SK-N-SH (cell line): ENCODE measurements around the gene COX4I1. TPM values are rescaled to one million over a fixed set of nuclear protein-coding genes. Genes with fewer than 3 reads are reported as not detected.

Experiments
- CTCF ChIA-PET: fragments of 300-600, 350-600 bp; formaldehyde crosslinking; extraction: SDS; loops from one replicate; lab custom pipeline; 2021; lab: Yijun Ruan, JAX
- POLR2A ChIA-PET: fragments of 350-600 bp; sonication (Branson Sonifier 250); formaldehyde crosslinking; extraction: SDS; loops from one replicate; lab custom pipeline; 2020; ENCODE audit warnings: antibody characterized with exemption, inconsistent platforms; lab: Yijun Ruan, JAX
- DNase-seq: peaks from one replicate; pipeline ENCODE4 v3.0.0; 2012
- H2AFZ ChIP-seq: fragments of 200-600 bp; sonication (generic); 2 replicates; pipeline ENCODE4 v1.8.1; 2016; ENCODE audit warnings: antibody characterized with exemption, mild to moderate bottlenecking, low read depth
- H3F3A ChIP-seq: fragments of 200-600 bp; sonication (generic); replicated peaks from 2 replicates; pipeline ENCODE3; 2016; ENCODE audit warnings: antibody characterized with exemption, mild to moderate bottlenecking; ENCODE audit not compliant: insufficient read depth
- H3K27ac ChIP-seq, 2 experiments: fragments of 200-500 bp in 1 of 2; fragments of 200-600 bp in 1 of 2; sonication (Bioruptor generic) in 1 of 2; sonication (generic), shearing (Covaris generic) in 1 of 2; 2 replicates each; pipeline versions ENCODE4 v1.5.1 to v1.6.1; 2014 to 2016; ENCODE audit warnings: low read depth in 2 of 2, inconsistent platforms in 1 of 2, low read length in 1 of 2, mild to moderate bottlenecking in 1 of 2, mixed read lengths in 1 of 2
- H3K27me3 ChIP-seq: fragments of 200-600 bp; sonication (generic), shearing (Covaris generic); 2 replicates; pipeline ENCODE4 v1.6.1; 2016; ENCODE audit warnings: mixed run types; ENCODE audit not compliant: insufficient read depth
- H3K36me3 ChIP-seq, 2 experiments: fragments of 200-500 bp in 1 of 2; fragments of 200-600 bp in 1 of 2; sonication (Bioruptor generic) in 1 of 2; sonication (generic) in 1 of 2; replicated peaks in 1 of 2; 2 replicates each; pipeline versions ENCODE3 to v1.5.1; 2014 to 2016; ENCODE audit warnings: low read length in 1 of 2, mild to moderate bottlenecking in 1 of 2; ENCODE audit not compliant: insufficient read depth in 2 of 2, control insufficient read depth in 1 of 2
- H3K4me1 ChIP-seq, 2 experiments: fragments of 200-500 bp in 1 of 2; fragments of 200-600 bp in 1 of 2; sonication (Bioruptor generic) in 1 of 2; sonication (generic), shearing (Covaris generic) in 1 of 2; 2 replicates each; pipeline versions ENCODE4 v1.5.1 to v1.6.1; 2014 to 2016; ENCODE audit warnings: low read depth in 1 of 2, low read length in 1 of 2, mixed run types in 1 of 2; ENCODE audit not compliant: insufficient read depth in 2 of 2, control insufficient read depth in 1 of 2
- H3K4me2 ChIP-seq: fragments of 200-600 bp; sonication (generic), shearing (Covaris generic); 2 replicates; pipeline ENCODE4 v1.6.1; 2017; ENCODE audit warnings: mixed run types
- H3K4me3 ChIP-seq, 2 experiments: fragments of 200-500 bp in 1 of 2; fragments of 200-600 bp in 1 of 2; sonication (Bioruptor generic) in 1 of 2; sonication (generic), shearing (Covaris generic) in 1 of 2; 2 replicates each; pipeline versions ENCODE4 v1.5.1 to v1.8.1; 2014 to 2016; ENCODE audit warnings: low read depth in 2 of 2, inconsistent platforms in 1 of 2, low read length in 1 of 2, mild to moderate bottlenecking in 1 of 2, mixed read lengths in 1 of 2, moderate library complexity in 1 of 2
- H3K79me2 ChIP-seq: fragments of 200-600 bp; sonication (generic); 2 replicates; pipeline ENCODE4 v1.8.1; 2017; ENCODE audit warnings: mild to moderate bottlenecking; ENCODE audit not compliant: insufficient read depth
- H3K9ac ChIP-seq: fragments of 200-600 bp; sonication (generic); 2 replicates; pipeline ENCODE4 v1.6.1; 2017; ENCODE audit warnings: mixed run types
- H3K9me2 ChIP-seq: fragments of 200-600 bp; sonication (generic); 2 replicates; pipeline ENCODE4 v1.6.1; 2017; ENCODE audit warnings: mixed run types
- H3K9me3 ChIP-seq: fragments of 200-600 bp; sonication (generic); 2 replicates; pipeline ENCODE4 v1.6.1; 2017; ENCODE audit warnings: mixed run types, mild to moderate bottlenecking, moderate library complexity
- H4K20me1 ChIP-seq: fragments of 200-600 bp; sonication (generic); 2 replicates; pipeline ENCODE4 v1.6.1; 2017; ENCODE audit warnings: mild to moderate bottlenecking, mixed run types; ENCODE audit not compliant: insufficient read depth
- CHD2 ChIP-seq: fragments of 150-350 bp; IDR thresholded peaks from 2 replicates; pipeline ENCODE4 v1.6.1; 2018; ENCODE audit warnings: low read length; ENCODE audit not compliant: partially characterized antibody
- FOSL2 ChIP-seq: IDR thresholded peaks from 2 replicates; pipeline ENCODE4 v1.4.0; 2012; ENCODE audit warnings: low read depth, mild to moderate bottlenecking, moderate library complexity, borderline replicate concordance
- FOXJ3 ChIP-seq: sonication (generic); formaldehyde crosslinking; IDR thresholded peaks from 2 replicates; pipeline ENCODE4 v1.5.1; 2020; ENCODE audit warnings: mild to moderate bottlenecking, missing genetic modification reagents
- GABPA ChIP-seq: IDR thresholded peaks from 2 replicates; pipeline ENCODE4 v1.4.0; 2012; ENCODE audit warnings: low read depth, mild to moderate bottlenecking
- GATA2 ChIP-seq: sonication (generic); formaldehyde crosslinking; IDR thresholded peaks from 2 replicates; pipeline ENCODE4 v1.5.0; 2020; ENCODE audit warnings: mild to moderate bottlenecking, missing genetic modification reagents
- JUND ChIP-seq: IDR thresholded peaks from 2 replicates; pipeline ENCODE4 v1.4.0; 2012
- MEF2A ChIP-seq: IDR thresholded peaks from 2 replicates; pipeline ENCODE4 v1.4.0; 2012; ENCODE audit warnings: low read depth, borderline replicate concordance
- NFIC ChIP-seq: IDR thresholded peaks from 2 replicates; pipeline ENCODE4 v1.4.0; 2012; ENCODE audit warnings: borderline replicate concordance
- RAD21 ChIP-seq: IDR thresholded peaks from 2 replicates; pipeline ENCODE4 v1.6.1; 2012; ENCODE audit warnings: mild to moderate bottlenecking, low read length
- RCOR1 ChIP-seq: fragments of 150-350 bp; IDR thresholded peaks from 2 replicates; pipeline ENCODE4 v1.6.1; 2017; ENCODE audit warnings: antibody characterized with exemption, low read length
- RFX5 ChIP-seq: IDR thresholded peaks from 2 replicates; pipeline ENCODE4 v1.6.1; 2012; ENCODE audit warnings: mild to moderate bottlenecking, improper control_type of control experiment, low read length
- RXRA ChIP-seq: IDR thresholded peaks from 2 replicates; pipeline ENCODE4 v1.4.0; 2012; ENCODE audit warnings: low read depth, mild to moderate bottlenecking, borderline replicate concordance
- SIN3A ChIP-seq: IDR thresholded peaks from 2 replicates; pipeline ENCODE4 v1.6.1; 2012; ENCODE audit warnings: low read depth, mild to moderate bottlenecking, low read length, moderate library complexity, borderline replicate concordance
- SMC3 ChIP-seq: IDR thresholded peaks from 2 replicates; pipeline ENCODE4 v1.6.1; 2012; ENCODE audit warnings: low read depth, low read length, improper control_type of control experiment
- TAF1 ChIP-seq: IDR thresholded peaks from 2 replicates; pipeline ENCODE4 v1.6.1; 2012; ENCODE audit warnings: low read depth, mild to moderate bottlenecking, low read length, moderate library complexity, borderline replicate concordance
- TCF12 ChIP-seq: IDR thresholded peaks from 2 replicates; pipeline ENCODE4 v1.4.0; 2012
- TEAD4 ChIP-seq: IDR thresholded peaks from 2 replicates; pipeline ENCODE4 v1.4.0; 2012; ENCODE audit warnings: mild to moderate bottlenecking, borderline replicate concordance; ENCODE audit not compliant: insufficient read depth
- YY1 ChIP-seq: IDR thresholded peaks from 2 replicates; pipeline ENCODE4 v1.4.0; 2012; ENCODE audit warnings: low read depth, mild to moderate bottlenecking
- WGBS: methylation state at CpG from one replicate; pipeline ENCODE4 v1.1.6; 2017; ENCODE audit warnings: low lambda C conversion rate; 5-methylcytosine and 5-hydroxymethylcytosine counted together
- polyA plus RNA-seq, 3 experiments: library from polyadenylated mRNA; depleted of rRNA; stranded (reverse); fragments of >200 nt; gene quantifications; 2 replicates each; pipeline ENCODE4 v1.2.3, GENCODE V29; 2012
- TF ChIP-seq, protein P1 (sequence below): IDR thresholded peaks from 2 replicates; pipeline ENCODE4; 2012
- TF ChIP-seq, protein P2 (sequence below): fragments of 150-350 bp; IDR thresholded peaks from 2 replicates; pipeline ENCODE4 v1.6.1; 2017; ENCODE audit warnings: antibody characterized with exemption, low read length, low read depth, borderline replicate concordance
- TF ChIP-seq, protein P3 (sequence below): IDR thresholded peaks from 2 replicates; pipeline ENCODE4 v1.4.0; 2012; ENCODE audit warnings: low read depth, borderline replicate concordance
- TF ChIP-seq, protein P4 (sequence below): fragments of 150-350 bp; IDR thresholded peaks from 2 replicates; pipeline ENCODE4 v1.6.1; 2016; ENCODE audit warnings: mild to moderate bottlenecking, low read depth, low read length

COX4I1 gene
- polyA plus RNA-seq, 1 of the 3 experiments (the other 2 are of a cell fraction) = 1,294 TPM

DNA sequence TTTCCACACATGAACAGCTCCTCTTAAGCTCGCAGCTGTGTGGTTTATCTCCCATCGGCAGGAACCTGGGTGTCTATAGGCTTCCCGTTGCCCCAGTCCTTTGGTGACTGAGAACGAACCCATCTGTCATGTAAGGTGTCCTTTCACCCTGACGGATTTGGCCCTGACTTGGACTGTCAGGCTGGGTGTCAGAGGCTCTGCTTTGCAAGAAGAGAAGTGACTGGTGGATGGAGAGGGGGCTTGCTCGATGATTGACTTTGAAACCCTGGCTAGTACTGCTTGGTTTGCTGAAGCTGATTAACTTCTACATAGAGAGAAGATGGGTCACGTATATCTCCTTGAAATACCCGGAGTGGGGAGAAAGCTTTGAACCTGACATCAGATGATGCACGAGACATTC, 42.9 kb downstream of the COX4I1 start:
- Histone ChIP-seq H3K4me2 (no peak overlapping the region), H3K27me3 (peaks cover 93% of the 10 kb centered on the region), H3K4me3 (no peak overlapping the region), H3K4me1 (no peaks in the 10 kb centered on the region), H3K79me2 (no peaks in the 10 kb centered on the region), H3K36me3 (no peaks in the 10 kb centered on the region), H3K9ac (no peak overlapping the region), H3F3A (no peaks in the 10 kb centered on the region), H3K9me2 (no peaks in the 10 kb centered on the region), H3K9me3 (no peaks in the 10 kb centered on the region), H3K27ac (no peak overlapping the region), H4K20me1 (no peaks in the 10 kb centered on the region), H2AFZ (no peak overlapping the region)
- WGBS = 7% methylated on average over 9 of the region's 9 CpGs
- POLR2A ChIA-PET = no interaction called here
- TF ChIP-seq RFX5 (no peak), TCF12 (no peak), CHD2 (no peak), SIN3A (no peak), GABPA (no peak), TEAD4 (no peak), TAF1 (no peak), FOXJ3 (CRISPR knock-in tag) (no peak), FOSL2 (no peak), NFIC (no peak), RAD21 (no peak), YY1 (no peak), JUND (no peak), RCOR1 (no peak), RXRA (no peak)
- TF ChIP-seq, protein P1, sequence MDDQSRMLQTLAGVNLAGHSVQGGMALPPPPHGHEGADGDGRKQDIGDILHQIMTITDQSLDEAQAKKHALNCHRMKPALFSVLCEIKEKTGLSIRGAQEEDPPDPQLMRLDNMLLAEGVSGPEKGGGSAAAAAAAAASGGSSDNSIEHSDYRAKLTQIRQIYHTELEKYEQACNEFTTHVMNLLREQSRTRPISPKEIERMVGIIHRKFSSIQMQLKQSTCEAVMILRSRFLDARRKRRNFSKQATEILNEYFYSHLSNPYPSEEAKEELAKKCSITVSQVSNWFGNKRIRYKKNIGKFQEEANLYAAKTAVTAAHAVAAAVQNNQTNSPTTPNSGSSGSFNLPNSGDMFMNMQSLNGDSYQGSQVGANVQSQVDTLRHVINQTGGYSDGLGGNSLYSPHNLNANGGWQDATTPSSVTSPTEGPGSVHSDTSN = no peak
- TF ChIP-seq, protein P2, sequence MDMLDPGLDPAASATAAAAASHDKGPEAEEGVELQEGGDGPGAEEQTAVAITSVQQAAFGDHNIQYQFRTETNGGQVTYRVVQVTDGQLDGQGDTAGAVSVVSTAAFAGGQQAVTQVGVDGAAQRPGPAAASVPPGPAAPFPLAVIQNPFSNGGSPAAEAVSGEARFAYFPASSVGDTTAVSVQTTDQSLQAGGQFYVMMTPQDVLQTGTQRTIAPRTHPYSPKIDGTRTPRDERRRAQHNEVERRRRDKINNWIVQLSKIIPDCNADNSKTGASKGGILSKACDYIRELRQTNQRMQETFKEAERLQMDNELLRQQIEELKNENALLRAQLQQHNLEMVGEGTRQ = no peak
- TF ChIP-seq, protein P3, sequence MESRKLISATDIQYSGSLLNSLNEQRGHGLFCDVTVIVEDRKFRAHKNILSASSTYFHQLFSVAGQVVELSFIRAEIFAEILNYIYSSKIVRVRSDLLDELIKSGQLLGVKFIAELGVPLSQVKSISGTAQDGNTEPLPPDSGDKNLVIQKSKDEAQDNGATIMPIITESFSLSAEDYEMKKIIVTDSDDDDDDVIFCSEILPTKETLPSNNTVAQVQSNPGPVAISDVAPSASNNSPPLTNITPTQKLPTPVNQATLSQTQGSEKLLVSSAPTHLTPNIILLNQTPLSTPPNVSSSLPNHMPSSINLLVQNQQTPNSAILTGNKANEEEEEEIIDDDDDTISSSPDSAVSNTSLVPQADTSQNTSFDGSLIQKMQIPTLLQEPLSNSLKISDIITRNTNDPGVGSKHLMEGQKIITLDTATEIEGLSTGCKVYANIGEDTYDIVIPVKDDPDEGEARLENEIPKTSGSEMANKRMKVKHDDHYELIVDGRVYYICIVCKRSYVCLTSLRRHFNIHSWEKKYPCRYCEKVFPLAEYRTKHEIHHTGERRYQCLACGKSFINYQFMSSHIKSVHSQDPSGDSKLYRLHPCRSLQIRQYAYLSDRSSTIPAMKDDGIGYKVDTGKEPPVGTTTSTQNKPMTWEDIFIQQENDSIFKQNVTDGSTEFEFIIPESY = no peak
- CTCF ChIA-PET = no interaction called here
- no peak for DNase-seq

DNA sequence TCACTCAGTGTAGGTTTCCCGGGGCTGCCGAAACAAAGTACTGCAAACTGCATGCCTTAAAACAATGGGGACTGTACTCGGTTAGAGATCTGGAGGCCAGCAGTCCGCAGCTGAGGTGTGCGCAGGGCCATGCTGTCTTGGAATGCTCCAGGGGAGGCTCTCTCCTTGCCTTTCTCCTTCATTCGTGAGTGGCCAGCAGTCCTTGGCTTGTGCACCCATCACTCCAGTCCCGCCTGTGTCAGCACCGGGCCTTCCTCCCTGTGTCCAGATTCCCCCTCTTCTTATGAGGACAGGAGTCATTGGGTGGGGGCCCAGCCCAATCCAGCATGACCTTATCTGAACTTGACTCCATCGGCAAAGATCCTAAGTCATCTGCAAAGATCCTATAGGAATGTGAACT, 43.4 kb downstream of the COX4I1 start:
- no peak overlapping the region for H3K4me3 ChIP-seq
- ChIA-PET CTCF (no interaction called here), POLR2A (no interaction called here)
- no peak overlapping the region for H2AFZ ChIP-seq
- no peaks in the 10 kb centered on the region for H3K79me2 ChIP-seq
- no peaks in the 10 kb centered on the region for H3K36me3 ChIP-seq
- H3F3A ChIP-seq = no peaks in the 10 kb centered on the region
- no peaks in the 10 kb centered on the region for H3K9me3 ChIP-seq
- 18% methylated on average over 9 of the region's 9 CpGs for WGBS
- no peaks in the 10 kb centered on the region for H4K20me1 ChIP-seq
- peaks cover 93% of the 10 kb centered on the region for H3K27me3 ChIP-seq
- H3K9ac ChIP-seq = no peak overlapping the region
- no peaks in the 10 kb centered on the region for H3K9me2 ChIP-seq
- no peak overlapping the region for H3K4me2 ChIP-seq
- DNase-seq = no peak
- no peak overlapping the region for H3K27ac ChIP-seq
- H3K4me1 ChIP-seq = no peaks in the 10 kb centered on the region
- TF ChIP-seq JUND = no peak
- no peak for TF ChIP-seq TAF1
- TF ChIP-seq, protein P4, sequence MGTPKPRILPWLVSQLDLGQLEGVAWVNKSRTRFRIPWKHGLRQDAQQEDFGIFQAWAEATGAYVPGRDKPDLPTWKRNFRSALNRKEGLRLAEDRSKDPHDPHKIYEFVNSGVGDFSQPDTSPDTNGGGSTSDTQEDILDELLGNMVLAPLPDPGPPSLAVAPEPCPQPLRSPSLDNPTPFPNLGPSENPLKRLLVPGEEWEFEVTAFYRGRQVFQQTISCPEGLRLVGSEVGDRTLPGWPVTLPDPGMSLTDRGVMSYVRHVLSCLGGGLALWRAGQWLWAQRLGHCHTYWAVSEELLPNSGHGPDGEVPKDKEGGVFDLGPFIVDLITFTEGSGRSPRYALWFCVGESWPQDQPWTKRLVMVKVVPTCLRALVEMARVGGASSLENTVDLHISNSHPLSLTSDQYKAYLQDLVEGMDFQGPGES = no peak
- TF ChIP-seq GATA2 (CRISPR knock-in tag) = no peak
- no peak for TF ChIP-seq FOSL2
- TF ChIP-seq MEF2A = no peak
- TF ChIP-seq RFX5 = no peak
- TF ChIP-seq RCOR1 = no peak
- no peak for TF ChIP-seq NFIC
- TF ChIP-seq RAD21 = no peak
- TF ChIP-seq SMC3 = no peak
- no peak for TF ChIP-seq RXRA
